G401 (cell line): ENCODE results near the gene CYP4F12. TPM values are rescaled to one million over a fixed set of nuclear protein-coding genes. Genes with fewer than 3 reads are reported as not detected.

Source experiments
- DNase-seq: peaks from one replicate; pipeline ENCODE4 v3.0.0-alpha.2; 2015; ENCODE audit warnings: low spot score
- in situ Hi-C: cut with HindIII; loops from 2 replicates; pipeline ENCODE4 v1.10.0; 2016; ENCODE audit warnings: low sequenced_read_pairs, mixed read lengths
- total RNA-seq: library from RNA; depleted of rRNA; stranded (reverse); fragments of >200 nt; shearing (Covaris generic); gene quantifications from 2 replicates; pipeline ENCODE4 v1.2.3, GENCODE V29; 2014; rRNA removed

The CYP4F12 gene
- total RNA-seq, 1 experiment from 2014 or later: 5.3 TPM

DNA sequence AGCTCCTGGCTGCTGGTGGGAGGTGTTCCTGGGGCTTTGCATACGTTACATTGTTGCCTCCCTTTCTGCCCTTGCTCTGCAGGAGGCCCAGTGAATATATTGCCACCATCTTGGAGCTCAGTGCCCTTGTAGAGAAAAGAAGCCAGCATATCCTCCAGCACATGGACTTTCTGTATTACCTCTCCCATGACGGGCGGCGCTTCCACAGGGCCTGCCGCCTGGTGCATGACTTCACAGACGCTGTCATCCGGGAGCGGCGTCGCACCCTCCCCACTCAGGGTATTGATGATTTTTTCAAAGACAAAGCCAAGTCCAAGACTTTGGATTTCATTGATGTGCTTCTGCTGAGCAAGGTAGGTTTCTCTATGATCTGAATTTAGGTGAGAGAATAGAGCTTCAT is 10.5 kb downstream of the CYP4F12 start:
- in situ Hi-C loops: no loop called here
- no peak for DNase-seq

GRCh38 chr19:15684828-15685227 is 11.9 kb downstream of the CYP4F12 start:
- in situ Hi-C loops: no loop called here
- no peak for DNase-seq

DNA sequence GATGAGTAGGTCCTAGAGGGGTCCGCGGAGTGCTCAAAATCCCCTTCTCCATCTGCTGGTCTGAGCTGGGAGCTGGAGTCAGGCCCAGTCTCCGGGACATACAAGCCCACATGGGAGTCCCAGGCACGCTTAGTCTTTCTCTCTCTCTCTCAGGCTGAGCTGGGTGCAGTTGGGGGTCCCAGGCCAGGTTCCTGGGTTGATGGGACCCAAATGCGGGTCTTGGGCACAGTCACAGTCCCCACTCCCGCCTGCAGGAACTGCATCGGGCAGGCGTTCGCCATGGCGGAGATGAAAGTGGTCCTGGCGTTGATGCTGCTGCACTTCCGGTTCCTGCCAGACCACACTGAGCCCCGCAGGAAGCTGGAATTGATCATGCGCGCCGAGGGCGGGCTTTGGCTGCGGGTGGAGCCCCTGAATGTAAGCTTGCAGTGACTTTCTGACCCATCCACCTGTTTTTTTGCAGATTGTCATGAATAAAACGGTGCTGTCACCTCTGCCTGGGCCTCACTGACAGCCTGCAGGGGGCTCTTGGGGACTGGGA is 23.8 kb downstream of the CYP4F12 start:
- in situ Hi-C loops: no loop called here
- no peak for DNase-seq

DNA sequence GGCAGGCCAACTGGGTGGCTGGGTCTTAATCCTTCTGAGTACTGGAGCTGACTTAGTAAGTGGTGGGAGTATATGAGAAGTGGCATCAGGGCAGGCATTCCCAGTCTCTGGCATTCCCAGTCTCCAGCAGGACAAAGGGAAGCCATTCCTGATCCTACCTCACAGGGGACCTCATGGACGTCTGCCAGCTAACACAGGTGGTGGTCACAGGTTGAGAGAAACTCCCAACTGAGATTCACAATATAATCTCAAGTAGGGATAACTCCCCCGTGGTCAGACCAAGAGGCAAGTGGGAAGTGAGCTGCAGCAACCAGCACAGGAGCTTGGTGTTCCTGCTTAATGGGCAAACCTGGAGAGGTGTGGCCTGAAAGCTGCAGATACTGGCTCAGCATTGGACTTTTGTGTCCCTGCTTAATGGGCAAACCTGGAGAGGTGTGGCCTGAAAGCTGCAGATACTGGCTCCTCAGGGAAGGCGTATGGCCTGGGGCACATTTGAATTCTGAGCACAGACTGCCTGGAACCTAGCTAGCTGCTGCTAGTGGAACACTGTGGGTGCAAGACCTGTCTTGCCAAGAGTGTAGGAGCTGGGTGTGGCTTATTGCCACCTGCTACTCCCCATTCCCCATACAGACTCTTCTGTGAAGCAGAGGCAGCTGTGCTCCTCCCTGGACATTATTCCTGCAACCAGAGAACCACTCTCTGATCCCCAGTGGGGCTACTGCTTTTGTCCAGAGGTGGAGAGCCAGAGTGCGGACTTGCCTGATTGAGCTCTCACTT is 29.1 kb downstream of the CYP4F12 start:
- in situ Hi-C loops: no loop called here
- no peak for DNase-seq

GRCh38 chr19:15702534-15702930 is 29.6 kb downstream of the CYP4F12 start:
- DNase-seq: no peak

GRCh38 chr19:15714638-15715037 is 41.8 kb downstream of the CYP4F12 start:
- DNase-seq: no peak
- in situ Hi-C loops: no loop called here

More at GRCh38 chr19:15702534-15702930, 29.6 kb downstream of the CYP4F12 start:
- in situ Hi-C loops: no loop called here

- DNase-seq: no peak
- in situ Hi-C loops: no loop called here
Measured at GRCh38 chr19:15715642-15716041, 42.8 kb downstream of the CYP4F12 start.

DNA sequence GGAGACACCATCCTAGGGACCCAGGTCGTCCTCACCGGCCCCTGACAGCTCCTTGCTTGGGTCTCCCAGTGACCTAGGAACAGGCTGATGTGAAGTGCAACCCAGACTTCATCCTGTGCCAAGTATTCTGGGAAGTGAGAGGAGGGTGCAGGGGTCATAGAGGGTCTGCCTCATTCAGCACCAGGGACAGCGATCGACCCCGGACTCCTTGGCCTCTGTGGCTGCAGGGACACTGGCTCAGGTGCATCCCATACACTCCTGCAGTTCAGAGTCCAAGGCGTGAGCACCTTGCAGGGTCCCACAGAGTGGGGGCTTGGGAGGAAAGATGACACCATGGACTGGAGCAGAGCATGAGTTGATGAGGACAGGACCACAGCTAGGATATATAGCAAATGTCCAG is 44.9 kb downstream of the CYP4F12 start:
- DNase-seq: no peak
- in situ Hi-C loops: no loop called here

DNA sequence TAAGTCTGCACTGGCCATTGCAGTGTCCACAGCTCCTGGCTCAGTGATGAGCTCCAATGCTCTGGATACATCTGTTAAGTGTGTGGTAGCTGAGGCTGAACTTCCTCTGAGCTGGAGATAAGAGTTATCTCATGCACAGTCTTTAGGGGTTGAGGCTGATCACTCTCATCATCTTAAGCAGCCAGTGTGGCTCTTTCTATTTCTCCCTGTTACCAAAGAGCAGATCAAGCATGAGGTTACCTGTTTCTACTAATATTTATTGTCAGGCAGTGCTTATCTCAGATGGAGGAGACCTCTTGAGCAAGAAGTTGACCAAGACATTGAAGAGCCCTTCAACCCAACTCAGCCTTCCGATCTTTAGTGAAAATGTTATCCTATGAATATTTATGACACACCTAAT is 48.4 kb downstream of the CYP4F12 start:
- in situ Hi-C loops: no loop called here
- no peak for DNase-seq

GRCh38 chr19:15722956-15723355 is 50.1 kb downstream of the CYP4F12 start:
- DNase-seq: no peak

GRCh38 chr19:15727724-15728123 is 54.8 kb downstream of the CYP4F12 start, which contains the start of gene OR10H2:
Gene OR10H2 (plus strand): TSS chr19:15728024. CDS start chr19:15728044, 20 bp downstream.
- in situ Hi-C loops: no loop called here
- DNase-seq: no peak

More at GRCh38 chr19:15722956-15723355, 50.1 kb downstream of the CYP4F12 start:
- in situ Hi-C loops: no loop called here

DNA sequence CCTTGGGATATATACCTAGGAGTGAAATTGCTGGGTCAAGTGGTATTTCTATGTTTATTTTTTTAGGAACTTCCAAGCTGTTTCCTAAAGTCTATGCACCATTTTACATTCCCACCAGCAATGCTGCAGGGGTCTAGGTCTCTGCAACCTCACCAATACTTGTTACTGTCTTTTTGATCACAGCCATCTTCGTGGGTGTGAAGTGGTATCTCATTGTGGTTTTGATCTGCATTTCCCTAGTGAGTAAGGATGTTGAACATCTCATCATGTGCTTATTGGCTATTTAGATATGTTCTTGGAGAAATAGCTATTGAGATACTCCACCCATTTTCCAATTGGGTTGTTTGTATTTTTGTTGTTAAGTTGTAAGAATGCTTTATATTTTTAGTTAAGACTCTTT is 57.7 kb downstream of the CYP4F12 start:
- DNase-seq: no peak
- in situ Hi-C loops: no loop called here

DNA sequence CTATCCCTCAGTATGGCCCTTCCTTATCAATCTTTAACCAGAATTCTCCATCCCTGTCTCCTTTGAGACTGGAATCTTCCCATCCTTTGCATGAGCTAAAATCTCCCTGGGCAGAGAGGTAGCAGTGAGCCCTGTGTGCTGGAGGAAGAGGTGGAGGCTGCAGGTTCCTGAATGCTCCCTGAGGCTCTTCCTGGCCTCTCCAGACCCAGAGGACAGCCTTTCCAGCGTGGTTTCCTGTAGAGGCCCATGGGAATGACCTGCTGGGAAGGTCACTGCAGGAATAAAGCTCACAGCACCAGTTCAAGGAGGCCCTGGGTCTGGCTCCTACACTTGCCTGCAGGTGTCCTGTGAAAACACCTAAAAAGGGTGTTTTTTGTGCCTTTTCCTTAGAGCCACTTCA is 59.5 kb downstream of the CYP4F12 start:
- DNase-seq: no peak
- in situ Hi-C loops: no loop called here

- in situ Hi-C loops: no loop called here
- no peak for DNase-seq
Measured at GRCh38 chr19:15733895-15734294, 61.0 kb downstream of the CYP4F12 start.

DNA sequence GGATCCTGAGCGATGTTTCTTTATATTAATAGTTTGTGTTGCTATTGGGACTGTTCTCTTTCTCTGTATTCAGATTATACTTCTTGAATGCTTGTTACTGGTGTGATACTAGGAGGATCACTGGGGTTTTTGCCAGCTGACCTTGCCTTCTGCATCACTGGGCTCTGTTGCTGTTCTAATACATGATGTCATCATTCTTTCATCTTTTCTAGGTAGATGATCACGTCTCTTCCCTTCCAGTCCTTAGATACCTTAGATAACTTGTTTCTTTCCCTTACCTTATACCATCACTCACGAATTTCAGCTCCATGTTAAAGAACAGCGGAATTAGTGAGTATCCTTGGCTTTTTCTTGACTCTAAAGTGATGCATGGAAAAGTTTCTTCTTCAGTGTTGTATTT is 64.8 kb downstream of the CYP4F12 start, which contains the start of gene OR10H3:
Gene OR10H3, plus strand, starts transcription at position 264 of the 400 bp plus-strand sequence. CDS start 3,408 bp downstream, outside the sequence.
- in situ Hi-C loops: no loop called here
- DNase-seq: no peak

- in situ Hi-C loops: no loop called here
- no peak for DNase-seq
Measured at GRCh38 chr19:15740785-15741184, 67.9 kb downstream of the CYP4F12 start.

Other genes starting within 250 kb of the CYP4F12 start
- gene WIZ, start 223.1 kb upstream of the CYP4F12 start, total RNA-seq: 24.9 and 28.2 TPM in 2 replicates
- gene RASAL3, start 208.5 kb upstream of the CYP4F12 start, total RNA-seq: not detected in 2 replicates
- gene PGLYRP2, start 193.6 kb upstream of the CYP4F12 start, total RNA-seq: not detected in 2 replicates
- gene CYP4F22, start 164.6 kb upstream of the CYP4F12 start, total RNA-seq: 0.80 and 2.8 TPM in 2 replicates
- gene CYP4F8, start 57.9 kb upstream of the CYP4F12 start, total RNA-seq: not detected in 2 replicates
- not detected in 2 replicates for gene CYP4F3, start 32.2 kb upstream of the CYP4F12 start, total RNA-seq
- gene OR10H2, start 54.9 kb downstream of the CYP4F12 start, total RNA-seq: not detected in 2 replicates
- not detected in 2 replicates for gene OR10H3, start 64.9 kb downstream of the CYP4F12 start, total RNA-seq
- not detected in 2 replicates for gene OR10H5, start 114.6 kb downstream of the CYP4F12 start, total RNA-seq
- gene OR10H1, start 142.6 kb downstream of the CYP4F12 start, total RNA-seq: not detected in 2 replicates
- 2.3 and 6.3 TPM in 2 replicates for gene CYP4F2, start 225.0 kb downstream of the CYP4F12 start, total RNA-seq